Karpas-422 (cell line): ENCODE data around the gene GPR158. TPM values are rescaled to one million over a fixed set of nuclear protein-coding genes. Genes with fewer than 3 reads are reported as not detected.
"Not testable (repeated sequence)": the region's sequence is repeated elsewhere in the genome, so short reads cannot be mapped to it uniquely, and the experiment has no call there.

Experiments
- DNase-seq: peaks from one replicate; pipeline ENCODE4 v3.0.0-alpha.2; 2015
- H2AFZ ChIP-seq: fragments of 200-600 bp; sonication (generic); 2 replicates; pipeline ENCODE4 v1.6.1; 2014; ENCODE audit warnings: antibody characterized with exemption, low read length, mixed read lengths
- H3K27ac ChIP-seq: fragments of 200-600 bp; sonication (generic); 2 replicates; pipeline ENCODE4 v1.5.1; 2014; ENCODE audit warnings: mild to moderate bottlenecking, low read length, moderate library complexity
- H3K27me3 ChIP-seq: fragments of 200-600 bp; sonication (generic); 2 replicates; pipeline ENCODE4 v1.6.1; 2014; ENCODE audit warnings: low read length, mixed read lengths
- H3K36me3 ChIP-seq: fragments of 200-600 bp; sonication (generic); 2 replicates; pipeline ENCODE4 v1.6.1; 2014; ENCODE audit warnings: low read length, mixed read lengths; ENCODE audit not compliant: insufficient read depth
- H3K4me1 ChIP-seq: fragments of 200-600 bp; sonication (generic); 2 replicates; pipeline ENCODE4 v1.6.1; 2014; ENCODE audit warnings: mild to moderate bottlenecking, low read length, mixed read lengths
- H3K4me2 ChIP-seq: fragments of 200-600 bp; sonication (generic); 2 replicates; pipeline ENCODE4 v1.6.1; 2014; ENCODE audit warnings: low read length, low read depth, mild to moderate bottlenecking; ENCODE audit not compliant: poor library complexity, severe bottlenecking
- H3K4me3 ChIP-seq: fragments of 200-600 bp; sonication (generic); 2 replicates; pipeline ENCODE4 v1.5.1; 2014; ENCODE audit warnings: mild to moderate bottlenecking, antibody characterized with exemption, low read length, mixed read lengths
- H3K79me2 ChIP-seq: fragments of 200-600 bp; sonication (generic); 2 replicates; pipeline ENCODE4 v1.6.1; 2014; ENCODE audit warnings: mild to moderate bottlenecking, low read length, mixed read lengths
- H3K9ac ChIP-seq: fragments of 200-600 bp; sonication (generic); 2 replicates; pipeline ENCODE4 v1.6.0; 2014; ENCODE audit warnings: low read length
- H3K9me2 ChIP-seq: fragments of 200-600 bp; sonication (generic), shearing (Covaris generic); replicated peaks from 2 replicates; pipeline ENCODE4 v1.6.0; 2014; ENCODE audit warnings: mild to moderate bottlenecking, low read length, moderate library complexity; ENCODE audit not compliant: insufficient read depth
- H3K9me3 ChIP-seq: fragments of 300-700, 200-600 bp; sonication (generic); 2 replicates; pipeline ENCODE4 v1.6.1; 2014; ENCODE audit warnings: low read length, mixed read lengths
- H4K20me1 ChIP-seq: fragments of 200-600 bp; sonication (generic); 2 replicates; pipeline ENCODE4 v1.6.1; 2014; ENCODE audit warnings: mild to moderate bottlenecking, antibody characterized with exemption, low read length, low read depth; ENCODE audit not compliant: insufficient read depth
- total RNA-seq: library from RNA; depleted of rRNA; stranded (reverse); fragments of >200 nt; shearing (Covaris generic); gene quantifications from 2 replicates; pipeline ENCODE4 v1.2.3, GENCODE V29; 2014; ENCODE audit warnings: low replicate concordance

GPR158 gene
- total RNA-seq, 1 experiment from 2014 or later = not detected

DNA sequence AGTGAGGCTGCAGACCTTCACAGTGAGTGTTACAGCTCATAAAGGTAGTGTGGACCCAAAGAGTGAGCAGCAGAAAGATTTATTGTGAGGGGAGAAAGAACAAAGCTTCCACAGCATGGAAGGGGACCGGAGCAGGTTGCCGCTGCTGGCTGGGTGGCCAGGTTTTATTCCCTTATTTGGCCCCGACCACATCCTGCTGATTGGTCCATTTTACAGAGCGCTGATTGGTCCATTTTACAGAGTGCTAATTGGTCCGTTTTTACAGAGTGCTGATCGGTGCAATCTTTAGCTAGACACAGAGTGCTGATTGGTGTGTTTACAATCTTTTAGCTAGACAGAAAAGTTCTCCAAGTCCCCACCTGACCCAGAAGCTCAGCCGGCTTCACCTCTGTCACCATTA, 11.3 kb upstream of the GPR158 start:
- peaks cover 14% of the 10 kb centered on the region for H3K9me3 ChIP-seq
- H2AFZ ChIP-seq, H3K4me2 ChIP-seq, DNase-seq, H3K9ac ChIP-seq, H3K79me2 ChIP-seq, H3K36me3 ChIP-seq, H3K9me2 ChIP-seq, H3K4me3 ChIP-seq, H4K20me1 ChIP-seq, H3K4me1 ChIP-seq, H3K27ac ChIP-seq, H3K27me3 ChIP-seq: not testable (repeated sequence)

DNA sequence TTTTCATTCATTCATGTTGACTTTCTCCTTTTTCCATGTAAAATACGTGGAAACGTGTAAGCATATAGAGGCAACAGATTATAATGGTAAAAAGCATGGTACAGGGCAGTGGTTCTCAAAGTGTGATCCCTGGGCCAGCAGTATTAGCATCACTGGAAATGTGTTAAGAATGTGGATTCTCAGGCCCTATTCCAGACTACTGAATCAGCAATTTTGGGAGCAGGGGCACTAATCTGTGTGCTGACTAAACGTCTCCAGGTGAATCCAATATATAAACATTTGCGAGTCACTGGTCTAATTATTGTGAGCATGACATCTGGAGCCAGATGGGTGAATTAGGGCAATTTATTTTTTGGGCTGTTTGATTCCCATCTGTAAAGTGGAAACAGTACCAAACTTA, 5.1 kb upstream of the GPR158 start:
- H3K9me3 ChIP-seq = peaks cover 24% of the 10 kb centered on the region
- no peaks in the 10 kb centered on the region for H4K20me1 ChIP-seq
- DNase-seq = no peak
- H3K4me1 ChIP-seq = no peaks in the 10 kb centered on the region
- no peak overlapping the region for H3K27ac ChIP-seq
- no peak overlapping the region for H3K4me3 ChIP-seq
- H3K27me3 ChIP-seq = no peaks in the 10 kb centered on the region
- H3K9me2 ChIP-seq = no peaks in the 10 kb centered on the region
- no peak overlapping the region for H3K9ac ChIP-seq
- no peaks in the 10 kb centered on the region; the same call in 1 of the 2 replicates for H3K36me3 ChIP-seq
- H3K4me2 ChIP-seq = no peak overlapping the region
- H2AFZ ChIP-seq = no peak overlapping the region
- no peaks in the 10 kb centered on the region for H3K79me2 ChIP-seq

- H3K4me1 ChIP-seq = no peaks in the 10 kb centered on the region
- no peaks in the 10 kb centered on the region for H3K9me2 ChIP-seq
- no peak overlapping the region for H3K4me3 ChIP-seq
- H4K20me1 ChIP-seq = no peaks in the 10 kb centered on the region
- H3K4me2 ChIP-seq = no peak overlapping the region
- no peaks in the 10 kb centered on the region; the same call in 1 of the 2 replicates for H3K36me3 ChIP-seq
- no peaks in the 10 kb centered on the region for H3K27me3 ChIP-seq
- no peak for DNase-seq
- H3K9ac ChIP-seq = no peak overlapping the region
- H2AFZ ChIP-seq = no peak overlapping the region
- H3K79me2 ChIP-seq = no peaks in the 10 kb centered on the region
- H3K9me3 ChIP-seq = peaks cover 21% of the 10 kb centered on the region
- H3K27ac ChIP-seq = no peak overlapping the region
Measured at GRCh38 chr10:25170627-25171026, 4.2 kb upstream of the GPR158 start.

DNA sequence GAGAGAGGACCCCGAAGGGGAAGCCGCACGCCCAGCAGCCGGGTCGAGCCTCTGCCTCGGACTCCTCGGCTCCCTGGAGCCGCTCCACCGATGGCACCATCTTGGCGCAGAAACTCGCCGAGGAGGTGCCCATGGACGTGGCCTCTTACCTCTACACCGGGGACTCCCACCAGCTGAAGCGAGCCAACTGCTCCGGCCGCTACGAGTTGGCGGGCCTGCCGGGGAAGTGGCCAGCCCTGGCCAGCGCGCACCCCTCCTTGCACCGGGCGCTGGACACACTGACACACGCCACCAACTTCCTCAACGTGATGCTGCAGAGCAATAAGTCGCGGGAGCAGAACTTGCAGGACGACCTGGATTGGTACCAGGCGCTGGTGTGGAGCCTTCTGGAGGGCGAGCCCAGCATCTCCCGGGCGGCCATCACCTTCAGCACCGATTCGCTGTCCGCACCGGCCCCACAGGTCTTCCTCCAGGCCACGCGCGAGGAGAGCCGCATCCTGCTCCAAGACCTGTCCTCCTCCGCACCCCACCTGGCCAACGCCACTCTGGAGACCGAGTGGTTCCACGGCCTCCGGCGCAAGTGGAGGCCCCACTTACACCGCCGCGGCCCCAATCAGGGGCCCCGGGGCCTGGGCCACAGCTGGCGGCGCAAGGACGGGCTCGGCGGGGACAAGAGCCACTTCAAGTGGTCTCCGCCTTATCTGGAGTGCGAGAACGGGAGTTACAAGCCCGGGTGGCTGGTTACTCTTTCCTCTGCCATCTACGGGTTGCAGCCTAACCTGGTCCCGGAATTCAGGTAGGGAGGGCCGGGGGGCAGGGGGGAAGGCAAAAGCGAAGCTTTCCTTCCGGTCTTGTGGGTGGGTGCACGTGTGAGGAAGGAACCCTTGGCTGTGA, 973 bp downstream of the GPR158 start:
- Histone ChIP-seq H3K4me1 (no peaks in the 10 kb centered on the region), H3K27ac (no peak overlapping the region), H3K79me2 (no peaks in the 10 kb centered on the region), H2AFZ (no peak overlapping the region), H3K27me3 (no peaks in the 10 kb centered on the region), H3K4me2 (no peak overlapping the region), H3K9me2 (no peaks in the 10 kb centered on the region), H3K36me3 (no peaks in the 10 kb centered on the region), H3K4me3 (no peak overlapping the region), H3K9ac (no peak overlapping the region), H3K9me3 (peaks cover 15% of the 10 kb centered on the region), H4K20me1 (no peaks in the 10 kb centered on the region)
- DNase-seq = no peak

DNA sequence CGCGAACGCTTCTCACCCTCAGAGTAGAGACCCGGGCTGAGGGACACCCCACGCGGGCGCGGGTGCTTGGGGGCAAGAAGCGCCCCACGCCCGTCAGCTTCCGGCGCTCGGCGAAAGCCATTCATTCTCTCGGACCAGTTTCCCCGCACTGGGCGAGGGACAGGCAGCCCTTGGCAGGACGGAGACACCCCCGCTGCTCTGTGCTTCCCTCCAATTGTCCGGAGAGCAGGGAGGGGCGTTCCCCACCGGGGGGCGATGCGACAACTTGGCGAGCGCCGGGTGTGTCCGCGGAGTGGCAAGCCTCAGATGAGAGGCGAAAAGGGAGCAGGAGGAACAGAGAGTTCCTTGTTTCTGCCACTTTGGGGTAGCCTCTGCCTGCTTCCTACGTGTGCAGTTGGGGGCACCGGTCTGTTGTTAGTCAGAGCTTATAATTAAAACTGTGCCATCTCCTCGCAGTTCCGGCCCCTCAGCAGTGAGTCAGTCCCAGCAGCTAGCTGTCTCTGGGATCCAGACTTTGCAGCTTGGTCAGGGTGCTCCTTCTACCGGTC, 1.7 kb downstream of the GPR158 start:
- peaks cover 11% of the 10 kb centered on the region for H3K9me3 ChIP-seq
- no peak overlapping the region for H3K4me3 ChIP-seq
- H3K79me2 ChIP-seq = no peaks in the 10 kb centered on the region
- no peak overlapping the region for H3K9ac ChIP-seq
- H3K9me2 ChIP-seq = no peaks in the 10 kb centered on the region
- H3K4me2 ChIP-seq = no peak overlapping the region
- no peaks in the 10 kb centered on the region for H4K20me1 ChIP-seq
- H3K36me3 ChIP-seq = no peaks in the 10 kb centered on the region
- H3K27ac ChIP-seq = no peak overlapping the region
- H2AFZ ChIP-seq = no peak overlapping the region
- no peaks in the 10 kb centered on the region for H3K27me3 ChIP-seq
- H3K4me1 ChIP-seq = no peaks in the 10 kb centered on the region
- DNase-seq = no peak

GRCh38 chr10:25177093-25177753, 2.4 kb downstream of the GPR158 start:
- H3K4me2 ChIP-seq = no peak overlapping the region
- no peak overlapping the region for H3K4me3 ChIP-seq
- no peaks in the 10 kb centered on the region for H3K79me2 ChIP-seq
- no peaks in the 10 kb centered on the region for H3K36me3 ChIP-seq
- H4K20me1 ChIP-seq = no peaks in the 10 kb centered on the region
- no peak overlapping the region for H3K9ac ChIP-seq
- peaks cover 9% of the 10 kb centered on the region for H3K9me3 ChIP-seq
- no peak overlapping the region for H3K27ac ChIP-seq
- no peak for DNase-seq
- no peaks in the 10 kb centered on the region for H3K27me3 ChIP-seq
- no peak overlapping the region for H2AFZ ChIP-seq
- no peaks in the 10 kb centered on the region for H3K9me2 ChIP-seq
- H3K4me1 ChIP-seq = no peaks in the 10 kb centered on the region

DNA sequence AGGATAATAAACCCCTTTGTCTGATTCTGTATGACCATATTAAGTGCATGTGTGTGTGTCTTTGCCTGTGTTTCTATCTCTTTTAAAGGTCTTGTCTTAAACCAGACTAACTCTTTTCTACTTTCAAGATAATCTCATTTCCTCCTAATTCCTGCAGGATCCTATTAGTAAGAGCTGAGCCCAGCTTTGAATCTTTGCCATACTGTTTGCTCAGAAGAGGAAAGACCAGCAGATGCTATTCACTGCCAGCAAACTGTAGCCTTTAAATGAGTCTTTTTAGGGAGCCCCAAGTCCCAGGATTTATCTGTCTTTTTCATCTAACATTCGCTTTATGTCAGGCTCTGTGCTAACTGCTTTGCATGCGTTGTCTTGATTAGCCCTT, 2.9 kb downstream of the GPR158 start:
- Histone ChIP-seq H3K36me3 (no peaks in the 10 kb centered on the region), H4K20me1 (no peaks in the 10 kb centered on the region), H3K4me3 (no peak overlapping the region), H2AFZ (no peak overlapping the region), H3K4me2 (no peak overlapping the region), H3K79me2 (no peaks in the 10 kb centered on the region), H3K9me3 (peaks cover 9% of the 10 kb centered on the region), H3K27ac (no peak overlapping the region), H3K27me3 (no peaks in the 10 kb centered on the region), H3K9me2 (no peaks in the 10 kb centered on the region), H3K4me1 (no peaks in the 10 kb centered on the region), H3K9ac (no peak overlapping the region)
- no peak for DNase-seq

DNA sequence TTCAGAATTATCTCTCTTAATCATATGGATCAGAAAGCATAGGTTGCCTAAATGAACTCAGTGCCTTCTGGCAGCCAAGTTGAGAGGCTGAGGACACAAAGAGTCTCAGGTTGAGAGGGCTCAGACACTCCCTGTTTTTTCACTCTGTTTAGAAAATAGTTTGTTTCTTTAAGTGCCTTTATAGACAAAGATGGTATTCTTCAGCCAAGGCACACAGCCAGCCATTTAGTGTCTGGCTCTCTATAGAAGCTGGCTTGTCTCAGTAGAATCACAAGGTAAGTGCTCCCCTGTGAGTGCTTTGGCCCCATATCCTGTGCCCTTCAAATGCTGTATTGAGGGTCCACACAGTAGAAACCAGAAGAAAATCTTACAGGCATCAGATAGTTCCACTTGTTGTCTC, 3.6 kb downstream of the GPR158 start:
- Histone ChIP-seq H3K9me2 (no peaks in the 10 kb centered on the region), H3K36me3 (no peaks in the 10 kb centered on the region), H3K27ac (no peak overlapping the region), H3K4me1 (no peaks in the 10 kb centered on the region), H3K9me3 (peaks cover 5% of the 10 kb centered on the region), H4K20me1 (no peaks in the 10 kb centered on the region), H3K27me3 (no peaks in the 10 kb centered on the region), H3K9ac (no peak overlapping the region), H3K4me2 (no peak overlapping the region), H3K4me3 (no peak overlapping the region), H2AFZ (no peak overlapping the region), H3K79me2 (no peaks in the 10 kb centered on the region)
- DNase-seq = no peak
